Lower lobe of right lung (tissue), 2 donors: Measurements from ENCODE around the gene EYA2. TPM values are rescaled to one million over a fixed set of nuclear protein-coding genes. Genes with fewer than 3 reads are reported as not detected.

ENCODE experiments used
- ATAC-seq, 2 donors: fragments of 200-7000 bp; cut with Tn5 transposase; one replicate each; pipeline ENCODE4 v1.9.1; 2020 to 2022; ENCODE audit warnings: mild to moderate bottlenecking in 2 of 2, moderate library complexity in 2 of 2
- DNase-seq: peaks from one replicate; pipeline ENCODE4 v3.0.0-alpha.2; 2020
- H3K27ac ChIP-seq: fragments of 200-600 bp; one replicate; pipeline ENCODE4 v1.8.0; 2022
- H3K27me3 ChIP-seq: fragments of 200-600 bp; one replicate; pipeline ENCODE4 v1.8.0; 2022; ENCODE audit warnings: low read depth
- H3K36me3 ChIP-seq: fragments of 200-600 bp; one replicate; pipeline ENCODE4 v1.8.0; 2022; ENCODE audit warnings: mild to moderate bottlenecking
- H3K4me1 ChIP-seq: fragments of 200-600 bp; one replicate; pipeline ENCODE4 v1.8.0; 2022
- H3K4me3 ChIP-seq: fragments of 200-600 bp; one replicate; pipeline ENCODE4 v1.8.0; 2022; ENCODE audit warnings: mild to moderate bottlenecking
- H3K9me3 ChIP-seq: fragments of 200-600 bp; one replicate; pipeline ENCODE4 v1.8.0; 2022
- CTCF ChIP-seq: fragments of 200-600 bp; IDR thresholded peaks from one replicate; pipeline ENCODE4 v1.8.0; 2022; ENCODE audit warnings: antibody characterized with exemption, mild to moderate bottlenecking
- intact Hi-C: fragments of 100-400 bp; cut with DNase I; formaldehyde crosslinking; loops from one replicate; pipeline ENCODE4 v1.11.0; 2022
- total RNA-seq: library from RNA; stranded (reverse); fragmentation: NEBNext Ultra II Directional; extraction: Animal tissue kit (Norgen Biotek cat#: 25700); gene quantifications from one replicate; pipeline ENCODE4 v1.2.1, GENCODE V29; 2021
- donor health status: DM: no; HTN: yes; CAD: no; lungs with severe emphysema.

The EYA2 gene
- total RNA-seq, 1 donor from 2014 or later, result 3.5 TPM

DNA sequence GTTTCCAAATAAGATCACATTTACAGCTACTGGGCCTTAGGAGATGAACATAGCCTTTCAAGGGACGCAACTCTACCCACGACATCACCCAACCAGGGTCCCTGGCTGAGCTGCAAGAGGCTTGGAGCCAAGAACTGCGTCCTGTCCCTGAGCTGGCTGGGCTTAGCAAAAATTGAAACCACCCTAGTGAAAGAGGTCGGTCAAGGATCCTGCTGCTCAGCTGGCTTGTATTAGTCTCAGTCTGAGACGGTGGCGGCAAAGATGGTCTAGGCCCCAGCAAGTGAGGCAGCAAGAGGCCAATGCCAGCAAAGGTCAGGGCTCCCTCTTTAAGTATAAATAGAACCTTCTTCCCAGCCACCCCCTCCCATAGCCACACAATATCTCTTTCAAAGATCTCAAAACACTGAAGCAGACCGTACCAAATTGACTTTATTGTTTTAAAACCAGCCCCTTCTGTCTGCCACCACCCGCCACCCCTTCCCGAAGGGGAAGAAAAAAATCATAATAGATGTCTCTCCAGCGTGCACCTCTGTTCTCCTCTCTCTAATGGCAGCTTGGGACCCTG, 140.5 kb downstream of the EYA2 start:
- no peaks in the 10 kb centered on the region for H3K36me3 ChIP-seq
- no peaks in the 10 kb centered on the region for H3K4me1 ChIP-seq
- TF ChIP-seq CTCF, result no peak
- H3K4me3 ChIP-seq, result no peak overlapping the region
- no peak for DNase-seq
- no peaks in the 10 kb centered on the region for H3K9me3 ChIP-seq
- no peaks in the 10 kb centered on the region for H3K27me3 ChIP-seq
- ATAC-seq, result no peak
- intact Hi-C loops, result no loop called here
- H3K27ac ChIP-seq, result no peak overlapping the region

GRCh38 chr20:47036091-47036870, 141.6 kb downstream of the EYA2 start:
- ATAC-seq (no peak), DNase-seq (no peak)
- H3K27ac ChIP-seq, result no peak overlapping the region

GRCh38 chr20:47038566-47039560, 144.2 kb downstream of the EYA2 start:
- intact Hi-C loops, result no loop called here
- Histone ChIP-seq H3K4me1 (no peaks in the 10 kb centered on the region), H3K9me3 (no peaks in the 10 kb centered on the region), H3K27ac (no peak overlapping the region), H3K27me3 (no peaks in the 10 kb centered on the region), H3K4me3 (no peak overlapping the region), H3K36me3 (no peaks in the 10 kb centered on the region)
- no peak for TF ChIP-seq CTCF
- ATAC-seq (no peak), DNase-seq (no peak)

More at GRCh38 chr20:47036091-47036870, 141.6 kb downstream of the EYA2 start:
- H3K4me3 ChIP-seq, result no peak overlapping the region
- intact Hi-C loops, result no loop called here
- TF ChIP-seq CTCF, result no peak
- H3K4me1 ChIP-seq, result no peaks in the 10 kb centered on the region
- H3K36me3 ChIP-seq, result no peaks in the 10 kb centered on the region
- no peaks in the 10 kb centered on the region for H3K27me3 ChIP-seq
- H3K9me3 ChIP-seq, result no peaks in the 10 kb centered on the region

GRCh38 chr20:47040506-47041125, 146.0 kb downstream of the EYA2 start:
- Histone ChIP-seq H3K9me3 (no peaks in the 10 kb centered on the region), H3K4me1 (no peaks in the 10 kb centered on the region), H3K4me3 (no peak overlapping the region), H3K27ac (no peak overlapping the region), H3K27me3 (no peaks in the 10 kb centered on the region), H3K36me3 (no peaks in the 10 kb centered on the region)
- intact Hi-C loops, result no loop called here
- no peak for DNase-seq
- ATAC-seq, result no peak
- no peak for TF ChIP-seq CTCF

GRCh38 chr20:47041396-47041899, 146.8 kb downstream of the EYA2 start:
- Histone ChIP-seq H3K9me3 (no peaks in the 10 kb centered on the region), H3K4me1 (no peaks in the 10 kb centered on the region), H3K4me3 (no peak overlapping the region), H3K36me3 (no peaks in the 10 kb centered on the region), H3K27me3 (no peaks in the 10 kb centered on the region), H3K27ac (no peak overlapping the region)
- intact Hi-C loops, result no loop called here
- ATAC-seq (no peak), DNase-seq (no peak)
- TF ChIP-seq CTCF, result no peak
